HepG2 (cell line): ENCODE measurements around the gene SMAD6. TPM values are rescaled to one million over a fixed set of nuclear protein-coding genes. Genes with fewer than 3 reads are reported as not detected.

Source experiments
- ATAC-seq: fragments of 200-7000 bp; cut with Tn5 transposase; 3 replicates; pipeline ENCODE4 v1.9.1; 2020; ENCODE audit warnings: mild to moderate bottlenecking, moderate library complexity
- BruUV-seq: library from RNA; stranded (reverse); fragments of 400-500 nt; replicated peaks from 2 replicates; lab custom pipeline; 2021; lab: Mats Ljungman, UMichigan
- CTCF ChIA-PET: fragments of 300-600 bp; formaldehyde crosslinking; extraction: SDS; loops from one replicate; lab custom pipeline; 2021; ENCODE audit warnings: low total read pairs, inconsistent platforms, low intra/inter-chr PET ratio; lab: Yijun Ruan, JAX
- POLR2A ChIA-PET: fragments of 350-600 bp; sonication (Branson Sonifier 250); formaldehyde crosslinking; loops from one replicate; lab custom pipeline; 2020; ENCODE audit warnings: antibody characterized with exemption, inconsistent platforms; lab: Yijun Ruan, JAX
- DNase-seq: peaks from one replicate; pipeline ENCODE4 v3.0.0-alpha.2; 2015; ENCODE audit warnings: low spot score
- FAIRE-seq: peaks from 3 replicates; lab custom pipeline; 2011; peaks lifted over from hg19 to GRCh38; lab: Jason Lieb, UNC
- H2AFZ ChIP-seq: one replicate; pipeline ENCODE4 v1.6.1; 2011; ENCODE audit warnings: low read length, inconsistent platforms
- H3K27ac ChIP-seq: fragments of 300-600 bp; 3 replicates; pipeline ENCODE4 v1.8.0; 2011; ENCODE audit warnings: mixed run types, mild to moderate bottlenecking, mixed read lengths, low read length, inconsistent platforms; ENCODE audit not compliant: insufficient read depth; ENCODE audit errors: extremely low read length
- H3K27me3 ChIP-seq, 2 experiments: fragments of 200-600 bp in 1 of 2; 2 replicates in 1 of 2; 3 replicates in 1 of 2; pipeline versions ENCODE4 v1.6.0 to v1.8.0; 2011; ENCODE audit warnings: low read length in 2 of 2, mild to moderate bottlenecking in 2 of 2, moderate library complexity in 2 of 2, inconsistent platforms in 1 of 2; ENCODE audit not compliant: insufficient read depth in 2 of 2, control insufficient read depth in 1 of 2
- H3K36me3 ChIP-seq, 2 experiments: fragments of 200-600 bp in 1 of 2; replicated peaks in 1 of 2; 2 replicates in 1 of 2; 3 replicates in 1 of 2; pipeline versions ENCODE4 v1.5.1 to v1.8.0; 2011; ENCODE audit warnings: low read length in 2 of 2, inconsistent platforms in 1 of 2; ENCODE audit not compliant: insufficient read depth in 2 of 2, control insufficient read depth in 1 of 2
- H3K4me1 ChIP-seq: 2 replicates; pipeline ENCODE4 v1.5.1; 2012; ENCODE audit warnings: low read length, inconsistent platforms; ENCODE audit not compliant: insufficient read depth
- H3K4me2 ChIP-seq: 2 replicates; pipeline ENCODE4 v1.6.0; 2011; ENCODE audit warnings: low read depth, low read length, inconsistent platforms
- H3K4me3 ChIP-seq, 3 experiments: fragments of 200-600 bp in 1 of 3; sonication (generic), shearing (Covaris generic) in 1 of 3; replicated peaks in 1 of 3; 2 replicates each; pipeline ENCODE4 v1.5.1; 2011 to 2016; ENCODE audit warnings: low read length in 3 of 3, inconsistent platforms in 2 of 3, low read depth in 2 of 3, mild to moderate bottlenecking in 2 of 3, control low read depth in 1 of 3, mixed read lengths in 1 of 3; ENCODE audit not compliant: insufficient read depth in 1 of 3
- H3K79me2 ChIP-seq: one replicate; pipeline ENCODE4 v1.6.1; 2011; ENCODE audit warnings: low read length, inconsistent platforms; ENCODE audit not compliant: insufficient read depth
- H3K9ac ChIP-seq: 2 replicates; pipeline ENCODE4 v1.6.0; 2011; ENCODE audit warnings: mild to moderate bottlenecking, low read depth, low read length, inconsistent platforms; ENCODE audit not compliant: insufficient read depth
- H3K9me3 ChIP-seq: 2 replicates; pipeline ENCODE4 v1.5.1; 2012; ENCODE audit warnings: mild to moderate bottlenecking, low read length
- H4K20me1 ChIP-seq: 2 replicates; pipeline ENCODE4 v1.6.0; 2011; ENCODE audit warnings: inconsistent platforms, mild to moderate bottlenecking, low read length, moderate library complexity; ENCODE audit not compliant: insufficient read depth
- BCLAF1 ChIP-seq: fragments of 450-650 bp; IDR thresholded peaks from 2 replicates; pipeline ENCODE4 v1.6.1; 2017; ENCODE audit warnings: mild to moderate bottlenecking
- CREB1 ChIP-seq, 2 experiments: fragments of 450-650 bp in 1 of 2; IDR thresholded peaks; 2 replicates each; pipeline ENCODE4 v1.6.1; 2016 to 2017; ENCODE audit warnings: control low read depth in 1 of 2, mild to moderate bottlenecking in 1 of 2, missing compliant biosample characterization in 1 of 2, missing genetic modification characterization in 1 of 2
- HINFP ChIP-seq: sonication (generic); formaldehyde crosslinking; IDR thresholded peaks from 2 replicates; pipeline ENCODE4 v1.4.0; 2020; ENCODE audit warnings: low read depth, mild to moderate bottlenecking, missing genetic modification reagents
- HMG20B ChIP-seq: conservative IDR thresholded peaks from 2 replicates; pipeline ENCODE4 v1.6.1; 2016; ENCODE audit warnings: missing genetic modification reagents, missing compliant biosample characterization
- NFAT5 ChIP-seq: sonication (generic); formaldehyde crosslinking; IDR thresholded peaks from 2 replicates; pipeline ENCODE4 v1.4.0; 2020; ENCODE audit warnings: missing genetic modification reagents
- SMAD3 ChIP-seq: sonication (generic); formaldehyde crosslinking; IDR thresholded peaks from 2 replicates; pipeline ENCODE4 v1.4.0; 2020; ENCODE audit warnings: missing genetic modification reagents
- TFE3 ChIP-seq: IDR thresholded peaks from 2 replicates; pipeline ENCODE4 v1.6.1; 2016
- THAP9 ChIP-seq: sonication (generic); formaldehyde crosslinking; IDR thresholded peaks from 2 replicates; pipeline ENCODE4; 2020; ENCODE audit warnings: missing genetic modification reagents, mild to moderate bottlenecking, borderline replicate concordance
- ZIK1 ChIP-seq: sonication (generic); formaldehyde crosslinking; IDR thresholded peaks from 2 replicates; pipeline ENCODE4 v1.5.0; 2020; ENCODE audit warnings: mild to moderate bottlenecking, low read depth, missing genetic modification reagents, borderline replicate concordance
- ZSCAN9 ChIP-seq: IDR thresholded peaks from 2 replicates; pipeline ENCODE4 v1.6.1; 2016; ENCODE audit warnings: borderline replicate concordance
- WGBS: methylation state at CpG from one replicate; pipeline ENCODE4 v1.1.6; 2017; ENCODE audit warnings: low lambda C conversion rate; 5-methylcytosine and 5-hydroxymethylcytosine counted together
- in situ Hi-C: cut with HindIII; loops from 2 replicates; pipeline ENCODE4 v1.10.0; 2017; ENCODE audit warnings: low pct_unique_long_range_greater_than_20kb; ENCODE audit not compliant: extremely low pct_ligation_motif_present
- intact Hi-C: fragments of 100-400 bp; cut with micrococcal nuclease; formaldehyde crosslinking; loops from one replicate; pipeline ENCODE4 v1.10.0; 2022; ENCODE audit not compliant: unreplicated experiment
- polyA plus RNA-seq, 8 experiments: library from polyadenylated mRNA; depleted of rRNA in 3 of 8; stranded (reverse) in 7 of 8; unstranded in 1 of 8; fragments of >200 nt; fragmentation: Illumina TruSeq in 4 of 8; extraction: Trizol in 4 of 8; gene quantifications; 2 replicates each; pipeline versions ENCODE4 v1.2.1 to v1.2.3, GENCODE V29; 2011 to 2016; ENCODE audit warnings: low read depth in 4 of 8, missing spikeins in 1 of 8, mixed read lengths in 1 of 8; ENCODE audit not compliant: insufficient read depth in 1 of 8
- total RNA-seq, 5 experiments: library from RNA; depleted of rRNA; stranded (reverse); fragments of >200 nt; fragmentation: Illumina TruSeq; extraction: Trizol; gene quantifications; 2 replicates each; pipeline ENCODE4 v1.2.3, GENCODE V29; 2016; ENCODE audit warnings: low read depth in 1 of 5

SMAD6 gene
- total and polyA plus RNA-seq, 2 of the 13 experiments (the other 11 are each of a cell fraction or from before 2014, with no cell fraction given) = 3.3 to 4.4 TPM

GRCh38 chr15:66682865-66683264 lies 19.2 kb upstream of the SMAD6 start:
- H2AFZ ChIP-seq = no peak overlapping the region
- in situ Hi-C loops = no loop called here
- DNase-seq (no peak), ATAC-seq (no peak), FAIRE-seq (no peak)
- H3K27me3 ChIP-seq = no peaks in the 10 kb centered on the region
- no peaks in the 10 kb centered on the region for H3K79me2 ChIP-seq
- H3K27ac ChIP-seq = no peak overlapping the region
- ChIA-PET POLR2A (no interaction called here), CTCF (no interaction called here)
- 33% methylated on average over 1 of the region's 1 CpG for WGBS
- peaks cover 8% of the 10 kb centered on the region; the same call in 1 of the 2 replicates for H3K9me3 ChIP-seq
- H4K20me1 ChIP-seq = no peaks in the 10 kb centered on the region
- BruUV-seq = no TSS peak
- H3K4me1 ChIP-seq = peaks cover 35% of the 10 kb centered on the region
- intact Hi-C loops = no loop called here
- H3K36me3 ChIP-seq = no peaks in the 10 kb centered on the region; a peak in 1 of 5 replicates
- H3K4me2 ChIP-seq = no peak overlapping the region
- H3K9ac ChIP-seq = no peak overlapping the region
- H3K4me3 ChIP-seq = no peak overlapping the region
- TF ChIP-seq HMG20B (CRISPR knock-in tag) = no peak
- no peak for TF ChIP-seq TFE3 (CRISPR knock-in tag)
- TF ChIP-seq SMAD3 = no peak
- no peak for TF ChIP-seq THAP9 (CRISPR knock-in tag)
- TF ChIP-seq CREB1 (IDR thresholded peaks at IDR 0.05) = no peak
- no peak for TF ChIP-seq CREB1 (CRISPR knock-in tag; IDR thresholded peaks at IDR 0.05)
- no peak for TF ChIP-seq ZSCAN9 (CRISPR knock-in tag)
- TF ChIP-seq ZIK1 = no peak
- TF ChIP-seq BCLAF1 = no peak
- no peak for TF ChIP-seq NFAT5 (CRISPR knock-in tag)
- TF ChIP-seq HINFP = no peak
